Endothelial cell of umbilical vein (primary cell): ENCODE measurements around the gene FKBP2.

Source experiments
- EZH2 ChIP-seq: IDR thresholded peaks from 2 replicates; pipeline ENCODE4 v1.6.1; 2012; ENCODE audit warnings: borderline replicate concordance, low read depth, mild to moderate bottlenecking, moderate library complexity, low read length, inconsistent platforms; ENCODE audit not compliant: severe bottlenecking
- FOS ChIP-seq: IDR thresholded peaks from 2 replicates; pipeline ENCODE4 v1.6.1; 2011; ENCODE audit warnings: mild to moderate bottlenecking, low read length, moderate library complexity, borderline replicate concordance; ENCODE audit not compliant: insufficient read depth
- GATA2 ChIP-seq: IDR thresholded peaks from 2 replicates; pipeline ENCODE4 v1.7.0; 2011; ENCODE audit warnings: low read depth, mild to moderate bottlenecking, moderate library complexity, mixed read lengths, low read length; ENCODE audit not compliant: insufficient read length, insufficient read depth
- JUN ChIP-seq: IDR thresholded peaks from 2 replicates; pipeline ENCODE4 v1.6.1; 2011; ENCODE audit warnings: borderline replicate concordance, low read depth; ENCODE audit not compliant: insufficient read length, insufficient read depth
- MYC ChIP-seq: IDR thresholded peaks from one replicate; pipeline ENCODE4 v1.6.1; 2011; ENCODE audit warnings: mild to moderate bottlenecking, low read depth, low read length
- POLR2A ChIP-seq: IDR thresholded peaks from 2 replicates; pipeline ENCODE4 v1.6.1; 2012; ENCODE audit warnings: low read depth, mild to moderate bottlenecking, control low read depth, low read length
- POLR2AphosphoS5 ChIP-seq: IDR thresholded peaks from 2 replicates; pipeline ENCODE4 v1.6.1; 2012; ENCODE audit warnings: low read depth, mild to moderate bottlenecking, control low read depth, low read length, moderate library complexity; ENCODE audit not compliant: insufficient read depth
- TF ChIP-seq, protein P1 (sequence below), 2 donors: IDR thresholded peaks; 1 replicate in 1 of 2; 2 replicates in 1 of 2; pipeline ENCODE4 v1.5.1; 2011; ENCODE audit warnings: low read length in 2 of 2, mild to moderate bottlenecking in 2 of 2, moderate library complexity in 2 of 2, control low read depth in 1 of 2, inconsistent platforms in 1 of 2, low read depth in 1 of 2; ENCODE audit not compliant: insufficient read depth in 1 of 2; ENCODE audit errors: extremely low read depth in 1 of 2
- TF ChIP-seq, protein P2 (sequence below): IDR thresholded peaks from 2 replicates; pipeline ENCODE4 v1.6.1; 2011; ENCODE audit not compliant: insufficient read depth, insufficient read length

DNA sequence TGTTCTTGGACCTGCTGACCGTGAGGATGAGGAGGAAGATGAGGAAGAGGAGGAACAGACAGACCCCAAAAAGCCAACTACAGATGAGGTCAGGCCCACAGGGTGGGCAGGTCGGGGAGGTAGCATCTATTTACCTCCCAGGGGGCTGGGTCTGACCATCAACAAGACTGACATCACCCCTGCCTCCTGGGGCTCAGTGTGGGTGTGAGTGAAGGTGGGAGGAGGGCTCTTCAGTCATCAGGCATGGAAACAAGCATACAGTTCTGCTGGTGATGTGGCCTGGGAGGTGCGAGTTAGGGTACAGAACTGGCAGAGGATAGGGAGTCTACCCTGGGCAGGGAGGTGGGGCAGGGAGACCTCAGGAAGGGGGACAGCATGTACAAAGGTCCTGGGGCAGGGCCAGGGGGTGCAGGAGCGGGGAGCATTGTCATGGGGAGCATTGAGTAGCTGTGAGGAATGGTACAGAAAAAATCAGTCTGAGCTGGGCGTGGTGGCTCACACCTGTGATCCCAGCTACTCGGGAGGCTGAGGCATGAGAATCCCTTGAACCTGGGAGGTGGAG lies 19.3 kb downstream of the FKBP2 start:
- TF ChIP-seq, protein P1, sequence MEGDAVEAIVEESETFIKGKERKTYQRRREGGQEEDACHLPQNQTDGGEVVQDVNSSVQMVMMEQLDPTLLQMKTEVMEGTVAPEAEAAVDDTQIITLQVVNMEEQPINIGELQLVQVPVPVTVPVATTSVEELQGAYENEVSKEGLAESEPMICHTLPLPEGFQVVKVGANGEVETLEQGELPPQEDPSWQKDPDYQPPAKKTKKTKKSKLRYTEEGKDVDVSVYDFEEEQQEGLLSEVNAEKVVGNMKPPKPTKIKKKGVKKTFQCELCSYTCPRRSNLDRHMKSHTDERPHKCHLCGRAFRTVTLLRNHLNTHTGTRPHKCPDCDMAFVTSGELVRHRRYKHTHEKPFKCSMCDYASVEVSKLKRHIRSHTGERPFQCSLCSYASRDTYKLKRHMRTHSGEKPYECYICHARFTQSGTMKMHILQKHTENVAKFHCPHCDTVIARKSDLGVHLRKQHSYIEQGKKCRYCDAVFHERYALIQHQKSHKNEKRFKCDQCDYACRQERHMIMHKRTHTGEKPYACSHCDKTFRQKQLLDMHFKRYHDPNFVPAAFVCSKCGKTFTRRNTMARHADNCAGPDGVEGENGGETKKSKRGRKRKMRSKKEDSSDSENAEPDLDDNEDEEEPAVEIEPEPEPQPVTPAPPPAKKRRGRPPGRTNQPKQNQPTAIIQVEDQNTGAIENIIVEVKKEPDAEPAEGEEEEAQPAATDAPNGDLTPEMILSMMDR (IDR thresholded peaks at IDR 0.05; ENCODE audit: extremely low read depth in 1 of 2, insufficient read depth in 1 of 2, low read depth in 1 of 2, low read length in 2 of 2): no peak
- TF ChIP-seq JUN (no peak), POLR2A (no peak), POLR2AphosphoS5 (no peak), EZH2 (no peak), GATA2 (no peak), MYC (no peak), FOS (no peak)
- TF ChIP-seq, protein P2, sequence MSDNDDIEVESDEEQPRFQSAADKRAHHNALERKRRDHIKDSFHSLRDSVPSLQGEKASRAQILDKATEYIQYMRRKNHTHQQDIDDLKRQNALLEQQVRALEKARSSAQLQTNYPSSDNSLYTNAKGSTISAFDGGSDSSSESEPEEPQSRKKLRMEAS: no peak
